SK-N-SH (cell line): ENCODE measurements around the gene VWC2L. TPM values are rescaled to one million over a fixed set of nuclear protein-coding genes. Genes with fewer than 3 reads are reported as not detected.

Experiments
- CTCF ChIA-PET: fragments of 300-600, 350-600 bp; formaldehyde crosslinking; extraction: SDS; loops from one replicate; lab custom pipeline; 2021; lab: Yijun Ruan, JAX
- POLR2A ChIA-PET: fragments of 350-600 bp; sonication (Branson Sonifier 250); formaldehyde crosslinking; extraction: SDS; loops from one replicate; lab custom pipeline; 2020; ENCODE audit warnings: antibody characterized with exemption, inconsistent platforms; lab: Yijun Ruan, JAX
- DNase-seq: peaks from one replicate; pipeline ENCODE4 v3.0.0; 2012
- H2AFZ ChIP-seq: fragments of 200-600 bp; sonication (generic); 2 replicates; pipeline ENCODE4 v1.8.1; 2016; ENCODE audit warnings: antibody characterized with exemption, mild to moderate bottlenecking, low read depth
- H3F3A ChIP-seq: fragments of 200-600 bp; sonication (generic); replicated peaks from 2 replicates; pipeline ENCODE3; 2016; ENCODE audit warnings: antibody characterized with exemption, mild to moderate bottlenecking; ENCODE audit not compliant: insufficient read depth
- H3K27ac ChIP-seq, 2 experiments: fragments of 200-500 bp in 1 of 2; fragments of 200-600 bp in 1 of 2; sonication (Bioruptor generic) in 1 of 2; sonication (generic), shearing (Covaris generic) in 1 of 2; 2 replicates each; pipeline versions ENCODE4 v1.5.1 to v1.6.1; 2014 to 2016; ENCODE audit warnings: low read depth in 2 of 2, inconsistent platforms in 1 of 2, low read length in 1 of 2, mild to moderate bottlenecking in 1 of 2, mixed read lengths in 1 of 2
- H3K27me3 ChIP-seq: fragments of 200-600 bp; sonication (generic), shearing (Covaris generic); 2 replicates; pipeline ENCODE4 v1.6.1; 2016; ENCODE audit warnings: mixed run types; ENCODE audit not compliant: insufficient read depth
- H3K36me3 ChIP-seq, 2 experiments: fragments of 200-500 bp in 1 of 2; fragments of 200-600 bp in 1 of 2; sonication (Bioruptor generic) in 1 of 2; sonication (generic) in 1 of 2; replicated peaks in 1 of 2; 2 replicates each; pipeline versions ENCODE3 to v1.5.1; 2014 to 2016; ENCODE audit warnings: low read length in 1 of 2, mild to moderate bottlenecking in 1 of 2; ENCODE audit not compliant: insufficient read depth in 2 of 2, control insufficient read depth in 1 of 2
- H3K4me1 ChIP-seq, 2 experiments: fragments of 200-500 bp in 1 of 2; fragments of 200-600 bp in 1 of 2; sonication (Bioruptor generic) in 1 of 2; sonication (generic), shearing (Covaris generic) in 1 of 2; 2 replicates each; pipeline versions ENCODE4 v1.5.1 to v1.6.1; 2014 to 2016; ENCODE audit warnings: low read depth in 1 of 2, low read length in 1 of 2, mixed run types in 1 of 2; ENCODE audit not compliant: insufficient read depth in 2 of 2, control insufficient read depth in 1 of 2
- H3K4me2 ChIP-seq: fragments of 200-600 bp; sonication (generic), shearing (Covaris generic); 2 replicates; pipeline ENCODE4 v1.6.1; 2017; ENCODE audit warnings: mixed run types
- H3K4me3 ChIP-seq, 2 experiments: fragments of 200-500 bp in 1 of 2; fragments of 200-600 bp in 1 of 2; sonication (Bioruptor generic) in 1 of 2; sonication (generic), shearing (Covaris generic) in 1 of 2; 2 replicates each; pipeline versions ENCODE4 v1.5.1 to v1.8.1; 2014 to 2016; ENCODE audit warnings: low read depth in 2 of 2, inconsistent platforms in 1 of 2, low read length in 1 of 2, mild to moderate bottlenecking in 1 of 2, mixed read lengths in 1 of 2, moderate library complexity in 1 of 2
- H3K79me2 ChIP-seq: fragments of 200-600 bp; sonication (generic); 2 replicates; pipeline ENCODE4 v1.8.1; 2017; ENCODE audit warnings: mild to moderate bottlenecking; ENCODE audit not compliant: insufficient read depth
- H3K9ac ChIP-seq: fragments of 200-600 bp; sonication (generic); 2 replicates; pipeline ENCODE4 v1.6.1; 2017; ENCODE audit warnings: mixed run types
- H3K9me2 ChIP-seq: fragments of 200-600 bp; sonication (generic); 2 replicates; pipeline ENCODE4 v1.6.1; 2017; ENCODE audit warnings: mixed run types
- H3K9me3 ChIP-seq: fragments of 200-600 bp; sonication (generic); 2 replicates; pipeline ENCODE4 v1.6.1; 2017; ENCODE audit warnings: mixed run types, mild to moderate bottlenecking, moderate library complexity
- H4K20me1 ChIP-seq: fragments of 200-600 bp; sonication (generic); 2 replicates; pipeline ENCODE4 v1.6.1; 2017; ENCODE audit warnings: mild to moderate bottlenecking, mixed run types; ENCODE audit not compliant: insufficient read depth
- CHD2 ChIP-seq: fragments of 150-350 bp; IDR thresholded peaks from 2 replicates; pipeline ENCODE4 v1.6.1; 2018; ENCODE audit warnings: low read length; ENCODE audit not compliant: partially characterized antibody
- ELF1 ChIP-seq: IDR thresholded peaks from 2 replicates; pipeline ENCODE4 v1.4.0; 2012
- EZH2phosphoT487 ChIP-seq: fragments of 200-600 bp; sonication (generic); IDR thresholded peaks from 2 replicates; pipeline ENCODE4 v1.6.1; 2017; ENCODE audit warnings: low read depth, mixed run types, mild to moderate bottlenecking, antibody characterized with exemption, moderate library complexity, borderline replicate concordance
- GABPA ChIP-seq: IDR thresholded peaks from 2 replicates; pipeline ENCODE4 v1.4.0; 2012; ENCODE audit warnings: low read depth, mild to moderate bottlenecking
- MEF2A ChIP-seq: IDR thresholded peaks from 2 replicates; pipeline ENCODE4 v1.4.0; 2012; ENCODE audit warnings: low read depth, borderline replicate concordance
- NFIC ChIP-seq: IDR thresholded peaks from 2 replicates; pipeline ENCODE4 v1.4.0; 2012; ENCODE audit warnings: borderline replicate concordance
- RAD21 ChIP-seq: IDR thresholded peaks from 2 replicates; pipeline ENCODE4 v1.6.1; 2012; ENCODE audit warnings: mild to moderate bottlenecking, low read length
- RCOR1 ChIP-seq: fragments of 150-350 bp; IDR thresholded peaks from 2 replicates; pipeline ENCODE4 v1.6.1; 2017; ENCODE audit warnings: antibody characterized with exemption, low read length
- RFX5 ChIP-seq: IDR thresholded peaks from 2 replicates; pipeline ENCODE4 v1.6.1; 2012; ENCODE audit warnings: mild to moderate bottlenecking, improper control_type of control experiment, low read length
- RXRA ChIP-seq: IDR thresholded peaks from 2 replicates; pipeline ENCODE4 v1.4.0; 2012; ENCODE audit warnings: low read depth, mild to moderate bottlenecking, borderline replicate concordance
- TAF1 ChIP-seq: IDR thresholded peaks from 2 replicates; pipeline ENCODE4 v1.6.1; 2012; ENCODE audit warnings: low read depth, mild to moderate bottlenecking, low read length, moderate library complexity, borderline replicate concordance
- TCF12 ChIP-seq: IDR thresholded peaks from 2 replicates; pipeline ENCODE4 v1.4.0; 2012
- TEAD4 ChIP-seq: IDR thresholded peaks from 2 replicates; pipeline ENCODE4 v1.4.0; 2012; ENCODE audit warnings: mild to moderate bottlenecking, borderline replicate concordance; ENCODE audit not compliant: insufficient read depth
- YY1 ChIP-seq: IDR thresholded peaks from 2 replicates; pipeline ENCODE4 v1.4.0; 2012; ENCODE audit warnings: low read depth, mild to moderate bottlenecking
- WGBS: methylation state at CpG from one replicate; pipeline ENCODE4 v1.1.6; 2017; ENCODE audit warnings: low lambda C conversion rate; 5-methylcytosine and 5-hydroxymethylcytosine counted together
- polyA plus RNA-seq, 3 experiments: library from polyadenylated mRNA; depleted of rRNA; stranded (reverse); fragments of >200 nt; gene quantifications; 2 replicates each; pipeline ENCODE4 v1.2.3, GENCODE V29; 2012
- TF ChIP-seq, protein P1 (sequence below): IDR thresholded peaks from 2 replicates; pipeline ENCODE4 v1.4.0; 2012; ENCODE audit warnings: low read depth
- TF ChIP-seq, protein P2 (sequence below): fragments of 150-350 bp; IDR thresholded peaks from 2 replicates; pipeline ENCODE4 v1.6.1; 2017; ENCODE audit warnings: antibody characterized with exemption, low read length, low read depth, borderline replicate concordance
- TF ChIP-seq, protein P3 (sequence below): IDR thresholded peaks from 2 replicates; pipeline ENCODE4 v1.4.0; 2012; ENCODE audit warnings: low read depth, borderline replicate concordance
- TF ChIP-seq, protein P4 (sequence below): IDR thresholded peaks from 2 replicates; pipeline ENCODE4 v1.6.1; 2012; ENCODE audit warnings: mild to moderate bottlenecking, low read depth, low read length, moderate library complexity
- TF ChIP-seq, protein P5 (sequence below): IDR thresholded peaks from 2 replicates; pipeline ENCODE4 v1.4.0; 2012; ENCODE audit warnings: low read depth, borderline replicate concordance

The VWC2L gene
- polyA plus RNA-seq, 1 of the 3 experiments (the other 2 are of a cell fraction) = not detected

DNA sequence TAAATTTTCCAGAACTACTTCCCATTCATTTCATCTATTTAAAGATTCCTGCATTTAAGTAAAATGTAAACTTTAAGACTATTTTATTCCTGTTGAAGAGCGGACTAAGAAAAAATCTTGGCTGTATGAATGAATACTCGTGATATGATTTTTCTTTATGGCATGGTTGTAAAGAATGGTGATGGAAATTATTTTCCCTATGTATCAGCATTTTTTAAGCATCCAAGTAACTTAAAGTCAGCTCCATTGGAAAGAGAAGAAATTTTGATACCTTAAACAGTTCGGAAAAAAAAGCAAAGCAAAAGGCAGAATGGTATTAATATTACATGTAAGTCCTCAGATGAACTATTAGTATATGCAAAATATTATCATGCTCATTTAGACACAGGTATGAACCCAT lies 58.9 kb downstream of the VWC2L start:
- no peak overlapping the region for H2AFZ ChIP-seq
- 58% methylated on average over 3 of the region's 3 CpGs for WGBS
- POLR2A ChIA-PET = no interaction called here
- CTCF ChIA-PET = interaction anchor here (0.6 kb wide), 1 partner anchor 38 kb away, joined by 3 read pairs; no protein-coding TSS in a partner anchor
- no peak overlapping the region for H3K4me3 ChIP-seq
- no peaks in the 10 kb centered on the region for H3K27me3 ChIP-seq
- no peak overlapping the region for H3K4me2 ChIP-seq
- no peaks in the 10 kb centered on the region for H3F3A ChIP-seq
- DNase-seq = no peak
- H3K4me1 ChIP-seq = no peaks in the 10 kb centered on the region
- no peaks in the 10 kb centered on the region for H4K20me1 ChIP-seq
- no peak overlapping the region for H3K9ac ChIP-seq
- no peaks in the 10 kb centered on the region for H3K36me3 ChIP-seq
- H3K27ac ChIP-seq = no peak overlapping the region
- H3K9me2 ChIP-seq = no peaks in the 10 kb centered on the region
- no peak for TF ChIP-seq RCOR1
- H3K9me3 ChIP-seq = no peaks in the 10 kb centered on the region
- no peaks in the 10 kb centered on the region for H3K79me2 ChIP-seq

DNA sequence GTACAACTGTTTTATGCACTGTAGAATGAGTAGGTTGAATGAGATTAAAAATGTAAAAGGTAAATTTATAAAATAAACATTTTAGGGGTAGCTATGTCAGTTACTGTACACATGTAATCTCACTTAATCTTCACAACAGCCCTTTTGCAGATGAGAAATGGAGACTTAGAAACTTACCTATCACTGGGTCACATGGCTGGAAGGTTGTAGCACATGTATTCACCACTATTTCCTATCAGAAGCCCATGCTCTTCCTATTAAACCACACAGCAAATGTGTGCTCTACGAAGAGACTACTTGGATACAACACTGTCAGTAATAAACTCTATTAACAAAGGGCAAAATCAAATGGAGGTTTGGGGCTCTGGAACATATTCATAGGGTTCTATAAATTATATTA lies 60.5 kb downstream of the VWC2L start:
- Histone ChIP-seq H4K20me1 (no peaks in the 10 kb centered on the region), H3K4me1 (no peaks in the 10 kb centered on the region), H3K27me3 (no peaks in the 10 kb centered on the region), H3K4me3 (no peak overlapping the region), H3K9me3 (no peaks in the 10 kb centered on the region), H3K9me2 (no peaks in the 10 kb centered on the region), H3K27ac (no peak overlapping the region), H3K9ac (no peak overlapping the region), H3F3A (no peaks in the 10 kb centered on the region), H2AFZ (no peak overlapping the region), H3K36me3 (no peaks in the 10 kb centered on the region), H3K79me2 (no peaks in the 10 kb centered on the region), H3K4me2 (no peak overlapping the region)
- no peak for DNase-seq
- WGBS = 18% methylated on average over 1 of the region's 1 CpG
- TF ChIP-seq, protein P1, sequence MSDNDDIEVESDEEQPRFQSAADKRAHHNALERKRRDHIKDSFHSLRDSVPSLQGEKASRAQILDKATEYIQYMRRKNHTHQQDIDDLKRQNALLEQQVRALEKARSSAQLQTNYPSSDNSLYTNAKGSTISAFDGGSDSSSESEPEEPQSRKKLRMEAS = no peak
- TF ChIP-seq, protein P2, sequence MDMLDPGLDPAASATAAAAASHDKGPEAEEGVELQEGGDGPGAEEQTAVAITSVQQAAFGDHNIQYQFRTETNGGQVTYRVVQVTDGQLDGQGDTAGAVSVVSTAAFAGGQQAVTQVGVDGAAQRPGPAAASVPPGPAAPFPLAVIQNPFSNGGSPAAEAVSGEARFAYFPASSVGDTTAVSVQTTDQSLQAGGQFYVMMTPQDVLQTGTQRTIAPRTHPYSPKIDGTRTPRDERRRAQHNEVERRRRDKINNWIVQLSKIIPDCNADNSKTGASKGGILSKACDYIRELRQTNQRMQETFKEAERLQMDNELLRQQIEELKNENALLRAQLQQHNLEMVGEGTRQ = no peak
- TF ChIP-seq GABPA (no peak), RAD21 (no peak), TAF1 (no peak), RXRA (no peak), NFIC (no peak), EZH2phosphoT487 (no peak), MEF2A (no peak), TEAD4 (no peak), CHD2 (no peak), YY1 (no peak), ELF1 (no peak), RFX5 (no peak), TCF12 (no peak), RCOR1 (no peak)
- TF ChIP-seq, protein P3, sequence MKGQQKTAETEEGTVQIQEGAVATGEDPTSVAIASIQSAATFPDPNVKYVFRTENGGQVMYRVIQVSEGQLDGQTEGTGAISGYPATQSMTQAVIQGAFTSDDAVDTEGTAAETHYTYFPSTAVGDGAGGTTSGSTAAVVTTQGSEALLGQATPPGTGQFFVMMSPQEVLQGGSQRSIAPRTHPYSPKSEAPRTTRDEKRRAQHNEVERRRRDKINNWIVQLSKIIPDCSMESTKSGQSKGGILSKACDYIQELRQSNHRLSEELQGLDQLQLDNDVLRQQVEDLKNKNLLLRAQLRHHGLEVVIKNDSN = no peak
- TF ChIP-seq, protein P4, sequence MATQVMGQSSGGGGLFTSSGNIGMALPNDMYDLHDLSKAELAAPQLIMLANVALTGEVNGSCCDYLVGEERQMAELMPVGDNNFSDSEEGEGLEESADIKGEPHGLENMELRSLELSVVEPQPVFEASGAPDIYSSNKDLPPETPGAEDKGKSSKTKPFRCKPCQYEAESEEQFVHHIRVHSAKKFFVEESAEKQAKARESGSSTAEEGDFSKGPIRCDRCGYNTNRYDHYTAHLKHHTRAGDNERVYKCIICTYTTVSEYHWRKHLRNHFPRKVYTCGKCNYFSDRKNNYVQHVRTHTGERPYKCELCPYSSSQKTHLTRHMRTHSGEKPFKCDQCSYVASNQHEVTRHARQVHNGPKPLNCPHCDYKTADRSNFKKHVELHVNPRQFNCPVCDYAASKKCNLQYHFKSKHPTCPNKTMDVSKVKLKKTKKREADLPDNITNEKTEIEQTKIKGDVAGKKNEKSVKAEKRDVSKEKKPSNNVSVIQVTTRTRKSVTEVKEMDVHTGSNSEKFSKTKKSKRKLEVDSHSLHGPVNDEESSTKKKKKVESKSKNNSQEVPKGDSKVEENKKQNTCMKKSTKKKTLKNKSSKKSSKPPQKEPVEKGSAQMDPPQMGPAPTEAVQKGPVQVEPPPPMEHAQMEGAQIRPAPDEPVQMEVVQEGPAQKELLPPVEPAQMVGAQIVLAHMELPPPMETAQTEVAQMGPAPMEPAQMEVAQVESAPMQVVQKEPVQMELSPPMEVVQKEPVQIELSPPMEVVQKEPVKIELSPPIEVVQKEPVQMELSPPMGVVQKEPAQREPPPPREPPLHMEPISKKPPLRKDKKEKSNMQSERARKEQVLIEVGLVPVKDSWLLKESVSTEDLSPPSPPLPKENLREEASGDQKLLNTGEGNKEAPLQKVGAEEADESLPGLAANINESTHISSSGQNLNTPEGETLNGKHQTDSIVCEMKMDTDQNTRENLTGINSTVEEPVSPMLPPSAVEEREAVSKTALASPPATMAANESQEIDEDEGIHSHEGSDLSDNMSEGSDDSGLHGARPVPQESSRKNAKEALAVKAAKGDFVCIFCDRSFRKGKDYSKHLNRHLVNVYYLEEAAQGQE = no peak
- TF ChIP-seq, protein P5, sequence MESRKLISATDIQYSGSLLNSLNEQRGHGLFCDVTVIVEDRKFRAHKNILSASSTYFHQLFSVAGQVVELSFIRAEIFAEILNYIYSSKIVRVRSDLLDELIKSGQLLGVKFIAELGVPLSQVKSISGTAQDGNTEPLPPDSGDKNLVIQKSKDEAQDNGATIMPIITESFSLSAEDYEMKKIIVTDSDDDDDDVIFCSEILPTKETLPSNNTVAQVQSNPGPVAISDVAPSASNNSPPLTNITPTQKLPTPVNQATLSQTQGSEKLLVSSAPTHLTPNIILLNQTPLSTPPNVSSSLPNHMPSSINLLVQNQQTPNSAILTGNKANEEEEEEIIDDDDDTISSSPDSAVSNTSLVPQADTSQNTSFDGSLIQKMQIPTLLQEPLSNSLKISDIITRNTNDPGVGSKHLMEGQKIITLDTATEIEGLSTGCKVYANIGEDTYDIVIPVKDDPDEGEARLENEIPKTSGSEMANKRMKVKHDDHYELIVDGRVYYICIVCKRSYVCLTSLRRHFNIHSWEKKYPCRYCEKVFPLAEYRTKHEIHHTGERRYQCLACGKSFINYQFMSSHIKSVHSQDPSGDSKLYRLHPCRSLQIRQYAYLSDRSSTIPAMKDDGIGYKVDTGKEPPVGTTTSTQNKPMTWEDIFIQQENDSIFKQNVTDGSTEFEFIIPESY = no peak
- ChIA-PET CTCF (no interaction called here), POLR2A (no interaction called here)
